Measurements from ENCODE around the gene PRAC2.

DNA sequence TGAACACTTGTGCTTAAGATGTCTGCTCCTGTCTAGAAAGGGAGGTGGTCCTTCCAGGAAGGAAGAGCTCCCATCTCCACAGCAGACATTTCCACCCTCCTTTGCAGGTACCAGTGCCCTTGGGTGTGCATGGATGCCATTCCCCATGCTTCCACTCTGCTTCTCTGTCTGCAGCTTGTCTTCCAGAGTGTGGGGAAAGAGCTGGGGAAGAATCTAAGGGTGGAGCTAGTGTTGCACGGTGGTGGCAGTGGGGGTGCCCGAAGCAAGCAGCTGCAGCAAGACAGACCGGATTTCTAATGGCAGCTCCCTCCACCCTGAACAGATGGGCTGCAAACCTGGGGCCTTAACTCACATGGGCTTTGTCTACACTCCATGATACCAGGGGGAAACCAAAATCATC is 28.2 kb downstream of the PRAC2 start:
- no peak for TF ChIP-seq POLR2A (IDR thresholded peaks at IDR 0.05)
- TF ChIP-seq, protein P1, sequence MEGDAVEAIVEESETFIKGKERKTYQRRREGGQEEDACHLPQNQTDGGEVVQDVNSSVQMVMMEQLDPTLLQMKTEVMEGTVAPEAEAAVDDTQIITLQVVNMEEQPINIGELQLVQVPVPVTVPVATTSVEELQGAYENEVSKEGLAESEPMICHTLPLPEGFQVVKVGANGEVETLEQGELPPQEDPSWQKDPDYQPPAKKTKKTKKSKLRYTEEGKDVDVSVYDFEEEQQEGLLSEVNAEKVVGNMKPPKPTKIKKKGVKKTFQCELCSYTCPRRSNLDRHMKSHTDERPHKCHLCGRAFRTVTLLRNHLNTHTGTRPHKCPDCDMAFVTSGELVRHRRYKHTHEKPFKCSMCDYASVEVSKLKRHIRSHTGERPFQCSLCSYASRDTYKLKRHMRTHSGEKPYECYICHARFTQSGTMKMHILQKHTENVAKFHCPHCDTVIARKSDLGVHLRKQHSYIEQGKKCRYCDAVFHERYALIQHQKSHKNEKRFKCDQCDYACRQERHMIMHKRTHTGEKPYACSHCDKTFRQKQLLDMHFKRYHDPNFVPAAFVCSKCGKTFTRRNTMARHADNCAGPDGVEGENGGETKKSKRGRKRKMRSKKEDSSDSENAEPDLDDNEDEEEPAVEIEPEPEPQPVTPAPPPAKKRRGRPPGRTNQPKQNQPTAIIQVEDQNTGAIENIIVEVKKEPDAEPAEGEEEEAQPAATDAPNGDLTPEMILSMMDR (IDR thresholded peaks at IDR 0.05), result no peak
- no peak for TF ChIP-seq POLR2AphosphoS5 (IDR thresholded peaks at IDR 0.05)
- TF ChIP-seq EP300 (IDR thresholded peaks at IDR 0.05), result no peak

All from suprapubic skin (tissue), 4 donors.